NCI-H1092 (cell line): ENCODE results near the gene TTC23.

Source experiments
- DNase-seq: peaks from one replicate; lab custom pipeline; 2025; lab: John Stamatoyannopoulos, UW

TTC23 gene

DNA sequence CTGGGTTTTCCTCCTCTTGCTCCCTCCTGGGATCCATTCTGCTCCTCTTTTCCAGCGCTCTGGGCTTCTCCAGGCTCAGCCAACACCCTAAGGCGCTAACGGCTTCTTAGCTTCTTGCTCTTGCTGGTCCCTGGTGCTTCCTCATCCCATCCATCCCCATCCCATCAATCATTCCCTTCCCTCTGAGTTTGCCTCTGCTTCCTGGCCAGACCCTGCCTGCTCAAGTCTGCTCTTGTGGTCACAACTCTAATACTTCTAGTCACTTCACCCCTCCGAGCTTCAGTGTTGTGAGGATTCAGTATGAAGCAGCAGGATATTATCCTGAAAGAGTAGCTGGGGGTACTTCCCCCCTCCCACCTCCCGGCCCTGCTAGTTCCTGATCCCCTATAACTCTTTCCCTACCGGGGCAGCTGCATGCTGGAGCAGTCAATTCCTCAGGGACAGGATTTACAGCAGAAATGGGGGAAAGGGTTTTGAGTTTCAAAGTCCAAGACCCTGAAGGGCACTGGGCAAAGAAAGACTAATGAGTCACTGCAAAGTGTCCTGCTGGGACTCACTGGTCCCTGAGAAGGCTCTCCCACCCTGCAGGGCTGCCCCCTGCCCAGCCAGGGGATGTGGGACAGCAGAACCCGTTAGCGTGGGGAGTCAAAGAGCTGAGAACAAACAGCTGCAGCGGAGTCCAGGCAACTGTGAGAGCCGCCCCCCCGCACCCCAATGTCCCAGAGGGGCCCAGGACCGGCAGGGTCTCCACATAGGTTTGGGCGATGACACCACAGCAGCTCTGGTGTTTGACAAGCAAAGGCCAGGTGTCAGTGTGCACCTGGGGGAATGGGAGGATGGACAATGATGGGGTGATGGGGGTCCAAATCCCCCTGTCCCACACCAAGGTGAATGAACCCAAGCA, 146.8 kb downstream of the TTC23 start:
- DNase-seq = no peak

DNA sequence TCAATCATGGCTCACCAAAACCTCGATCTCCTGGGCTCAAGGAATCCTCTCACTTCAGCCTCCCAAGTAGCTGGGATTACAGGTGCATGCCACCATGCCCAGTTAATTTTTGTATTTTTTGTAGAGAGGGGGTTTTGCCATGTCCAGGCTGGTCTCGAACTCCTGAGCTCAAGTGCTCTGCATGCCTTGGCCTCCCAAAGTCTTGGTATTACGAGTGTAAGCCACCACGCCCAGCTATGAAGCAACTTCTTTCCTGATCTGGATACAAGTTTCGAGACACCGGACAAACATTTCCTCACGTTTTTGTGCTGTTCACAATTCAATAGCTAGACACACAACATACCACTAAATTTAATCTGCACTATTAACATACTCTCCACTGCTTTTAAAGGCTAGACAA, 147.9 kb downstream of the TTC23 start:
- DNase-seq = no peak

DNA sequence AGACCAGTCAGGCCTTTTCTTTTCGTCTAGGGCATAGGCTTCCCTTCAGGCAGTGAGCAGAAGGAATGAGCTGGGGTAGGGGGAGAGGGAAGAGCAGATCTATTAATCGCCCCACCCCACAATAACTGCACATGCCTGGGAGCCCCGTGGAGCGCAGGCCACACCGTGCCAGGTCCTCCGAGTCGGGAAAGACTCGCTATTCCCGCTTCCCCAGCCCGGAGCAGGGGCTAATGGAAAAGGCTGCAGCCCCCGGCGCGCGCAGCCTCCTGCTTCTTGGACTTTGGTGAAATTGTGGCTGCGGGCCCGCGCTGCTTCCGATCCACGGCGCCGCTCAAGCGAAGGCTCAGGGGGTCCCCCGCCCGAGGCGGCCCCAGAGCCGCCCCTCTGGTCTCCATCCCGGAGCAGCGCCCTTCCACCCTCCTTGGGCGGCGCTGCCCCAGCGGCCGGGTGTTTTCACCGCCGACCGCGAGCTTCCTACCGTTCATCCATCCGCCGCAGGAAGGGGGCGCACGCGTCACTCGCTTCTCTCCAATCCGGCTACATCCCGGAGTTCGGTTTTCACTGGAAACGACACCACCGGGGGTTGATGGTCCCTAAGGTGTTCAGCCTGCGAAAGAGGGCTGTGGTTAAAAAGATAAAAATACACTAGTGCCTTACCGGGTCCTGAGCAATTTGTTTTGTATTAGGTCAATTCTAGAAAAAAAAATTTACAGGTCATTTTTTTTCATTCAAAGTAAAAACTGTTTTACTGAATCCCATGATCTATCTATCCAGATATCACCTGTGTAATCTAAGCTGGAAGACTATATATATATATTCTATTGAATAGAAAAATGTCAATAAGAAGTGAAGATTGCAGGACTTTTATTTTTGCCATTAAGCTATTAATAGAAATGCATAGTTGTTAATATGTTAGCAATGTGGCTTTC, 148.9 kb downstream of the TTC23 start:
- DNase-seq = peak; percentile 44

DNA sequence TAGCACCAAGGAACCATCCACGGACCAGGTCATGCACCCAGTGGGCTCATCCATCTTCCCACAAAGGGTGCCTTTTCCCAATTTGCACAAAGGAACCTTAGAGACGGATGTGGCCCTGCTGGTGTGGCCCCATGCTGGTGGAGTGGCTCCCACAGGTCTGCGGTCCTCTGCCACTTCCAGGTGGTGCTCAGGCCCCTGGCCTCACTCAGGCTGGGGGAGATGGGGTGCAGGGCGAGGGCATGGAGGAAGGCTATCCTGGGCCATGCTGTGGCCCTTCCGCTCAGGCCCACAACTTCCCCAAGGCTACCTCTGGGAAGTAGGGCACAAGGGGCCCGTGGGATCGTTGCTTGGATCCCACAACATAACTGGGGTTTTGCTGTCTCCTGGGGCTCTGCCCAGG, 149.7 kb downstream of the TTC23 start:
- no peak for DNase-seq

DNA sequence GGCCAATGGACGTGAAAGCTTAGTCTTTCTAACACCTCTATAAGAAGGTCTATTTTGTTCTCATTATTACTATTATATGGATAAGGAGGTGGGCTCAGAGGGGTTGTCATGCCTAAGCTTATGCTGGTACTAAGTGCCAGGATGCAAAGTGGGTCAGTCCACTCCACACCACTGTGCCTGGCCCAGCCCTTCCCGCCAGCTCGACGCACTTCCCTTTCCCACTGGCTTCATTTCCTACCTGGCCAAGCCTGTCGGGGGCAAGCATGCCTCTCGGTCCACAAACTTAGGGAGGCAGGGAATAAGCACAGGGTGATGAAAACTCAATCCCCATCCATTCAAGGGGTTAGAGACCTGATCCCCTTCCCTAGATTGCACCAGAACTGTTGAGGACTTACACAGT, 150.4 kb downstream of the TTC23 start:
- DNase-seq = no peak

DNA sequence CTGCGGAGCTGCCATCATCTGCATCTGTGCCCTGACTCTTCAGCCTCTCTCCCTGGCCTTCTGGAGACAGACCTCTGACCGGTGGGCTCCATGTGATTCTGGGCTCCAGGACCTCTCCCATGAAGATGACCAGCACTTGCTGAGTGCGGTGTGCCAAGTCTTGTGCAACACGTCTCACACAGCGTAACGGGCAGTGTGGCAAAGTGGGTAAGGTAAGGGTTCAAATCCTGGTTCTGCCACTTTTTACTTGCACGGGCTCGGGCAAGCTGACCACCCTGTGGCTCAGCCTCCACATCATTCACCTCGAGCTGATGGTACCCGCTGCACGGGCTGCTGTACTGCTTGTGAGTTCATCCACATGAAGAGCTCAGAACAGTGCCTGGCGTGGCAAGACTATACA, 151.0 kb downstream of the TTC23 start:
- no peak for DNase-seq

DNA sequence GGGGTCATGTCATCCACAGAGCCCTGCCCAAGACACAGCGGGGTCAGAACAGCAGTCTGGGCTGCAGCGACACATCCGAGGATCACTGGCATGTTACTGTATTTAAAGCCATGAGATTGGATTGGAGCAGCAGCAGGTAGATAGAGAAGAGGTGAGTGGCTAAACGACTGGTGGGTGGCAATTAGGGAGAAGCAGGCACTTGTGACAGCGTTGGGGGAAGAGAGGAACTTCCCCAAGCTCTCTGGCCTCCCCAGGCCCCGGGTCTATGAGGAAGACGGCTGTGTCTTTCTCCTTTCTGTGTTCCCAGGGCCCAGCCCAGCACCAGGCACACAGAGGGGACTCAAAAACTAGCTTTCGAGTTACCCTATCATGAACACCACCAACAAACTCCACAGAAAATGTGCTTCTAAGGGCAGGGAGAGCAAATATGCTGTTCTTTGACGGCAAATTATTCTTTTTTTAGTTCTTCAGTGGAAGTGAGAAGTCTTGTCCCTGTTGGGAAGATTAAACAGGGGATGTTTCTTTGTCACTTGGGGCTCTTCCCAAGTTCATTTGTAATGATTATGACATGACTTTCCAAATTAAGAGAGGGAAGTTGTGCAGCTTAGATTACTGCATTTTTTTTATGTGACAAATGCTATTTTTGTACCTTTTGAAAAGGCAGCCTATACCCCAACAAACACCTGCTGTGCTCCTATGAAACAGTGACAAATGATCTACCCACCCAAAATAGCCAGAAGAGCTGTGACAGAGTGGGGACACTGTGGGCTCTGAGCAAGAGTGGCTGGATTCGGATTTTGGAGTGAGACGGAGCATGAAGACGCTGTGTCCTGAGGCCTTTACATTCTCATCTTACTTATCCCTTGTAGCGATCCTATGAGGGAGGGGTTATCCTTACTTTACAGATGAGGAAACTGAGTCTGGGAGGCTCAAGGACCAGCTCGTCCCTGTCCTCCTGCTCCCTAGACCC, 151.7 kb downstream of the TTC23 start:
- no peak for DNase-seq

DNA sequence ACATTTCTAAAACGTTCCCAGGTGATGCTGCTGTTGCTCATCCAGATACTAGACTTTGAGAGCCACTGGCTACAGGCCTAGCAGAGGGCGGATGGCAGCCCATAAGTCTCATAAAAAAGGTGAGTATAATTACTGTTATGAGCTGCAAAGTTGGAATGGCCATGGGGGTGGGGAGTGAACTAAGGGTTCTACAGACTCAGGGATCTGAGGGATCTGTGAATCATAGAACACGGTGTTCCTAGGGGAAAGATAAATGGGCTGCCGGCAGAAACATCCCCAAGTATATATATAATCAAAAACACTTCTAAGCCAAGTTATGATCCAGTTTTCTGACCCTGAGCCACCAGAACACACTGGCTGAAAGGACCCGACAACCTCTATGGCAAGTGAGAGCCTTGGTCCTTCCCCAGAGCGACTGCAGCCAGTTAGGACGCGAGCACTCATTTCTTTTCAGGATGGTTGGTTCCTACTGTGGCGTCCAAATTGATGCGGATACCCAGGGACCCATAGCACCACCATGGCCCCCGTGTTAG, 152.4 kb downstream of the TTC23 start:
- no peak for DNase-seq

DNA sequence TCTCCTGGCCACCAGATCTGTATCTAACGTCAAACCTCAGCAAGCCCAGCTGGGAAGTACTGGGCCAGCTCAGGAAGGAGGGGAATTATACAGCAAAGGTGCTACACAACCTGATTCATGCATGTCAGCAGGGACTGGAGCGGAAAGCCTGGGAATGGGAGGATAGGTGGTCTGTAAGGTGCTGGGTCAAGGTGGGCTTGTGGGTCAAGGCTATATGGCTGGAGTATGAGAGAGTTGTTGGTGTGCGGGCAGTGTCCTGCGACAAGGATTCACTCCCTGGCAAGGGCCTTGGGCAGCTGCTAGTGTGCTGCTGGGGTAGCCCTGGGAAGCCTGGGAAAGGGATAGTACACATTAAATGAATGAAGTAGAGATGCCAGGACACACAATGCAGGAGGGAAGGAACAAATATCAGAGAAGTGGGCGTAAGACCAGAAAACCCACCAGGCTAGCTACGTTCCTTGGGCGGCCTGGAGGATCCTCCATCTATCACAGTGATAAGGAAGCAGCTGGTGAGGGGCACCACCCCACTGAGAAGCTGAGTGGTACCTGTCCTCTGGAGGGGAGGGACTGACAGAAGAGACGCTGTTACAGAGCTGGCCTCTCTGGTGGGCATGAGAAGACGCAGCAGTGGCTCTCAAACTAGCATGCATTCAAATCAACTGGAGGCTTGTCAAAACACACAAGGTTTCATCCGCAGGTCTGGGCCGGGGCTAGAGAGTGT, 153.0 kb downstream of the TTC23 start:
- DNase-seq = no peak

DNA sequence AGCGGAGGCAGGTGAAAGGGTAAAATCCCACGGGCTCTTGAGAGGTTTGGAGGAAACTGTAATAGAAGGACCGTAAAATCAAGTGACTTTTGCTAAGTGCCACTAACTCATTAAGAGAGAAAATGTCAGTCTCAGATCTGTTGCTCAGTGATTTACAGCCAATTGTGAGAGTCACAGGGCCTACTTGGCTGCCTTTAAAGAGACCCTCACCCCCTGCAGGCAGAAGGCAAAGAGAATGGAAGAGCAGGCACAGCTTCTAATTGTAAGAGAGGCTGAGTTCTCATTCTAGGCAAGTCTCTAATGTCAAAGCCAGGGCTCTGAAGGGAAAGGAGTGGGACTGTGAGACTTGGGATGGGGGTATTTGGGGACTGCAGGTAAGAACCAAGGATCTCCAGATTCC, 153.8 kb downstream of the TTC23 start:
- DNase-seq = no peak

DNA sequence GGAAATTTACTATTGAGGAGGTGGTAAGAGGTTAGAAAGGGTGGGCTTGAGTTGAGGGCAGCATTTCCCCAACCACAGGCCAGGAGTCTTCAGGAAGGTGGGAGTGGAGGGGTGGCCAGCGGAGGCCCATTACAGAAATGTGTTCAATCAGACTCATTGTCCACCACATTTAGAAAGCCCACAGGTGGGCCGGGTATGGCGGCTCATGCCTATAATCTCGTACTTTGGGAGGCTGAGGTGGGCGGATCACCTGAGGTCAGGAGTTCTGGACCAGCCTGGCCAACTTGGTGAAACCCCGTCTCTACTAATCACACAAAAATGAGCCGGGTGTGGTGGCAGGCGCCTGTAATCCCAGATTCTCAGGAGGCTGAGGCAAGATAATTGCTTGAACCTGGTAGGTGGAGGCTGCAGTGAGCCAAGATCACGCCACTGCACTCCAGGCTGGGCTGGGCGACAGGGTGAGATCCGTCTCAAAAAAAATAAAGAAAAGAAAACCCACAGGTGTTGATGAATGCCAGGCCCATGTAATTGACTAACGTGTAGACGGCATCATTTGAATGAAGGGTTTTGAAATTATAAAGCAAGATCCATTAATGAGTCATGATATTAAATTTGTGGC, 156.7 kb downstream of the TTC23 start:
- no peak for DNase-seq

DNA sequence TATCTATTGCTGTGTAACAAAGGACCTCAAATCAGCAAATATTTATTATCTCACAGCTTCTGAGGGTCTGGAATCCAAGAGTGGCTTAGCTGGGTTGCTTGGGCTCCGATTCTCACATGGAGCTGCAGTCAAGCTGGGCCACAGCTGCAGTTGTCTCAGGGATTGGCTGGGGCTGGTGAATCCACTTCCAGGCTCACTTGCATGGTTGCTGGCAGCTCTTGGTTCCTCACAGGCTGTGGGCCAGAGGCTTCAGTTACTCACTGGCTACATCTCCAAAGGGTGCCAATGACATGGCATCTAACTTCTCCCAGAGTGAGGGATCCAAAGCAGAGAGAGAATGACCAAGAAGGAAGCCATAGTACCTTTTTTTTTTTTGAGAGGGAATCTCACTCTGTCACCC, 158.4 kb downstream of the TTC23 start:
- DNase-seq = no peak

DNA sequence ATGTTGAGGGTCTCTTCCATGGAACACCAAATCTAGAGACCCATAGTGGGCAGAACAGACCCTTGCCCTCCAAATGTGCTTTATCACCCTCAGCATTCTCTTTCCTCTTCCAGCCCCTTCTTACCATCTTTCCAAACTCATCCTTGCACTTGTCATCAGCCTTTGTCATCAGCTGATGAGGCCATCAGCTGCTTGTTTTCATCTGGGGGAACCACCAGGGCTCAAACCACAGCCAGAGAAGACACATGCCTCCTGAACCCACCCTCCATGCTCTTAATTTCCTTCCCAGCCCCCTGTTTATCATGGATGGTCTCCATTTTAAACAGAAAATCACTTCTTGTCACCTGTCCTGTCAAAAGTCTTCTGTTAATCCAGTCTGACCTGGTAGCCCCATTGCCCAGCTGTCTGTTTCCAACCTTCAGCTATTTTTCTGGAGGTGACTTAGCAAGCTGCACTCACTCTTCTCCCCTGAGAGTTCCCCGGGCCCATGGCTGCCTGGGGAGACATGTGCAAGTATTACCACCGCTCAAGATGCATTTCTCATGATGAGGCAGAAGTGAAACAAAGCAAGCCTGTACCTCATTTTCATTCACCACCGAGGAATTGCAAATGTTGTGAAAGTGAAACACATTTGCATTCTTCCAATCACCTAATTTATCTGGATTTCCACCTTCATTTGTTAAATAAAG, 159.2 kb downstream of the TTC23 start:
- DNase-seq = no peak

DNA sequence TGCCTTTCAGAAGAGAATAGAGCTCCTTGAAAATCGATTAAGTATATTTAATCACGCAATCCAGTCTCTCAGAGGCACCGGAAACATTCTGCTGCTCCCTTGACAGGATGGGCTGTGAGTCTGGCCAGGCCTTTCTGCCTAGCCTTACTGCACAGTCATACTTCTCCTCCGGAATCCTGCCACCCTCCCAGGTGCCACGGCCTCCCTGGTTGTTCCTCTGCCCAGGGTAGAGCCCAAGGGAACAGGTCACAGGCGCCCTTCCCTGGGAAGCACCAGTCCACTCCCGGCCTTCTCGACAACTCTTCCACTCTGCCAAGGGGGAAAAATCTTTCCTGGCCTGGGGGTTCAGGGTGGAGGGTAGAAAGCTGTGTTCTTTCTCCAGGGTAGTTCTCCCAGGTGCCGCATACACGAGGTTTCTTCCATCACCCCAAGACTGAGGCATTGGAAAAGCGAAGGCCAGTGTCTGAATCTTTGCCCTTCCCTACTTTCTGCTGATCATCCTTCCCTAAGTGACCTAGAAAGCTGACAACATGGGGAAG, 161.9 kb downstream of the TTC23 start:
- DNase-seq = no peak

DNA sequence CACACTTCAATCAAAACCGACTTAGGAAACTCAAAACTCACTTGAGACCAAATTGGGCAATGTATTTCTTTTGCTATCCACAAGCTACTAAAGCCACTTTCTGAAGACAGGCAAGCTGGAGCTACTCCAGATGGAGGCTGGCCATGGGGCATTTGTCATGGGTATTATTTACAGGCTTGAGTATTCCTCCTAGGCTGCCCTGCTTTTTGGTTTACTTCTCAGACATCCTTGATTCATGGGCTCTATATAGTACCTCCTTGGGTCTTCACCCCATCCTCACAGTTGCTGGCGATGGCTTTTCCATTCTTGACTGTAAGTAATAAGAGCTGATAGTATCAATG, 163.1 kb downstream of the TTC23 start:
- DNase-seq = no peak
